Esophagus muscularis mucosa (tissue), 3 donors: ENCODE data around the gene ARAP1.

Experiments
- CTCF ChIP-seq, 3 experiments: fragments of 200-600 bp in 2 of 3; fragments of 450-650 bp in 1 of 3; sonication (generic) in 2 of 3; IDR thresholded peaks; one replicate each; pipeline ENCODE4 v1.5.1; 2017 to 2019; ENCODE audit warnings: antibody characterized with exemption in 3 of 3, mild to moderate bottlenecking in 2 of 3, moderate library complexity in 1 of 3
- POLR2A ChIP-seq: fragments of 450-650 bp; IDR thresholded peaks from one replicate; pipeline ENCODE4 v1.6.1; 2017; ENCODE audit warnings: antibody characterized with exemption, moderate library complexity, mild to moderate bottlenecking, low read depth

GRCh38 chr11:72641522-72642042, 110.6 kb downstream of the ARAP1 start:
- TF ChIP-seq POLR2A, result no peak
- TF ChIP-seq CTCF (IDR thresholded peaks at IDR 0.05), result no peak
